Measurements from ENCODE around the gene LDLRAP1. TPM values are rescaled to one million over a fixed set of nuclear protein-coding genes. Genes with fewer than 3 reads are reported as not detected.

Gene LDLRAP1
- total and polyA plus RNA-seq, 9 of the 15 experiments (the other 6 are each of a cell fraction or from before 2014, with no cell fraction given) = 0.56 to 29.6 (median 16.2) TPM

DNA sequence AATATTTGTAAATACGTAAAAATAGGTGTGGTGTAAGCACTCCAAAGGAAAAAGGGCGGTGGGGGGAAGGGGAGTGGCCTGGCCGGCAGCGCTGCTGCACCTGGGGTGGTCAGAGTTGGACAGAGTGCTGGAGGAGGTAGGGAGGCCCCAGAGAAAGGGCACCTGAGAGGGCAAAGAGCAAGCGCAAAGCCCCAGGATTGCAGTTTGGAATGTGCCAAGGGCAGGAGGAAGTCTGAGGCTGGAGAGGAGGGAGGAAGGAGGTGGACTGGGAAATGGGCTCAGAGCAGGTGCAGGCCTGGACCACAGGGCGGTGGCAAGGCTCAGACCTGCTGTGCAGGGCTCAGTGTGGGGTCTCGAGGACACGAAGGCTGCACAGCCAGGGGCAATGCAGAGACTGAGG lies 30.6 kb downstream of the LDLRAP1 start:
- no TSS peak for BruUV-seq (replicated peaks)
- H3K9ac ChIP-seq (ENCODE audit: insufficient read depth in 1 of 2, low read depth in 2 of 2, low read length in 2 of 2) = no peak overlapping the region; a peak in 1 of 4 replicates
- FAIRE-seq (no peak), DNase-seq (ENCODE audit: extremely low read depth in 1 of 4, low spot score in 3 of 4) (no peak), ATAC-seq (no peak)
- H4K20me1 ChIP-seq (replicated peaks; ENCODE audit: control insufficient read depth, insufficient read depth, low read length) = 0 out of 2 replicates have a peak, but pooled peaks cover under 1% of the 10 kb centered on the region
- peaks cover 16 to 51% of the 10 kb centered on the region in 2 experiments; a peak in 4 of 5 replicates for H3K27me3 ChIP-seq (ENCODE audit: control insufficient read depth in 2 of 2, insufficient read depth in 2 of 2, low read length in 2 of 2)
- intact Hi-C loops (cut with micrococcal nuclease) (no loop called here), in situ Hi-C loops (cut with MboI) (no loop called here)
- ChIA-PET POLR2A (interaction anchor here (0.5 to 0.6 kb wide), 3 partner anchors 20 to 767 kb away, joined by 3 read pairs; no protein-coding TSS in a partner anchor), CTCF (ENCODE audit: low intra/inter-chr PET ratio) (no interaction called here)
- 14% methylated on average over 6 of the region's 8 CpGs for WGBS (ENCODE audit: insufficient coverage, low coverage, missing lambda C conversion rate)
- no peak overlapping the region for H3K4me2 ChIP-seq (ENCODE audit: insufficient read depth, low read length)
- no peaks in the 10 kb centered on the region for H3K9me3 ChIP-seq (replicated peaks; ENCODE audit: control insufficient read depth, insufficient read depth, low read depth, low read length)
- H3K9me1 ChIP-seq (ENCODE audit: control insufficient read depth, insufficient read depth, low read length) = peaks cover 10% of the 10 kb centered on the region
- peaks cover 13 to 35% of the 10 kb centered on the region in 2 experiments for H3K4me1 ChIP-seq (replicated peaks in 1 of 2; ENCODE audit: control insufficient read depth in 2 of 2, insufficient read depth in 2 of 2, low read length in 2 of 2)
- H3K79me2 ChIP-seq (ENCODE audit: control insufficient read depth, insufficient read depth, low read length) = no peaks in the 10 kb centered on the region
- H3K4me3 ChIP-seq = no peak overlapping the region
- H2AFZ ChIP-seq (ENCODE audit: low read depth, low read length) = no peak overlapping the region
- H3K36me3 ChIP-seq (ENCODE audit: control insufficient read depth, insufficient read depth, low read length) = no peaks in the 10 kb centered on the region
- H3K27ac ChIP-seq (ENCODE audit: extremely low read depth, low read depth, low read length) = no peak overlapping the region
- TF ChIP-seq POU5F1 (IDR thresholded peaks at IDR 0.05; ENCODE audit: borderline replicate concordance, low read depth, low read length, partially characterized antibody) (no peak), HMGN3 (IDR thresholded peaks at IDR 0.05; ENCODE audit: borderline replicate concordance, extremely low read depth, insufficient read length, low read depth, low read length) (no peak), ZNF354B (CRISPR knock-in tag; IDR thresholded peaks at IDR 0.05) (no peak), ATF7 (IDR thresholded peaks at IDR 0.05) (no peak), PHF20 (IDR thresholded peaks at IDR 0.05; ENCODE audit: partially characterized antibody) (no peak), PTRF (tag; IDR thresholded peaks at IDR 0.05) (no peak), FOXA3 (CRISPR knock-in tag; conservative IDR thresholded peaks at IDR 0.05 in 1 of 2, IDR thresholded peaks at IDR 0.05 in 1 of 2) (no peak), ZBED1 (IDR thresholded peaks at IDR 0.05) (no peak), KDM2B (CRISPR knock-in tag; IDR thresholded peaks at IDR 0.05) (no peak), PHTF2 (CRISPR knock-in tag; IDR thresholded peaks at IDR 0.05) (no peak), NFE2 (IDR thresholded peaks at IDR 0.05; ENCODE audit: low read depth) (no peak), TCFL5 (CRISPR knock-in tag; conservative IDR thresholded peaks at IDR 0.05) (no peak), TAL1 (IDR thresholded peaks at IDR 0.05) (no peak), ZFP30 (CRISPR knock-in tag; IDR thresholded peaks at IDR 0.05; ENCODE audit: borderline replicate concordance) (no peak)
- TF ChIP-seq, protein P1, sequence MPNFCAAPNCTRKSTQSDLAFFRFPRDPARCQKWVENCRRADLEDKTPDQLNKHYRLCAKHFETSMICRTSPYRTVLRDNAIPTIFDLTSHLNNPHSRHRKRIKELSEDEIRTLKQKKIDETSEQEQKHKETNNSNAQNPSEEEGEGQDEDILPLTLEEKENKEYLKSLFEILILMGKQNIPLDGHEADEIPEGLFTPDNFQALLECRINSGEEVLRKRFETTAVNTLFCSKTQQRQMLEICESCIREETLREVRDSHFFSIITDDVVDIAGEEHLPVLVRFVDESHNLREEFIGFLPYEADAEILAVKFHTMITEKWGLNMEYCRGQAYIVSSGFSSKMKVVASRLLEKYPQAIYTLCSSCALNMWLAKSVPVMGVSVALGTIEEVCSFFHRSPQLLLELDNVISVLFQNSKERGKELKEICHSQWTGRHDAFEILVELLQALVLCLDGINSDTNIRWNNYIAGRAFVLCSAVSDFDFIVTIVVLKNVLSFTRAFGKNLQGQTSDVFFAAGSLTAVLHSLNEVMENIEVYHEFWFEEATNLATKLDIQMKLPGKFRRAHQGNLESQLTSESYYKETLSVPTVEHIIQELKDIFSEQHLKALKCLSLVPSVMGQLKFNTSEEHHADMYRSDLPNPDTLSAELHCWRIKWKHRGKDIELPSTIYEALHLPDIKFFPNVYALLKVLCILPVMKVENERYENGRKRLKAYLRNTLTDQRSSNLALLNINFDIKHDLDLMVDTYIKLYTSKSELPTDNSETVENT (CRISPR knock-in tag; IDR thresholded peaks at IDR 0.05) = no peak
- TF ChIP-seq, protein P2, sequence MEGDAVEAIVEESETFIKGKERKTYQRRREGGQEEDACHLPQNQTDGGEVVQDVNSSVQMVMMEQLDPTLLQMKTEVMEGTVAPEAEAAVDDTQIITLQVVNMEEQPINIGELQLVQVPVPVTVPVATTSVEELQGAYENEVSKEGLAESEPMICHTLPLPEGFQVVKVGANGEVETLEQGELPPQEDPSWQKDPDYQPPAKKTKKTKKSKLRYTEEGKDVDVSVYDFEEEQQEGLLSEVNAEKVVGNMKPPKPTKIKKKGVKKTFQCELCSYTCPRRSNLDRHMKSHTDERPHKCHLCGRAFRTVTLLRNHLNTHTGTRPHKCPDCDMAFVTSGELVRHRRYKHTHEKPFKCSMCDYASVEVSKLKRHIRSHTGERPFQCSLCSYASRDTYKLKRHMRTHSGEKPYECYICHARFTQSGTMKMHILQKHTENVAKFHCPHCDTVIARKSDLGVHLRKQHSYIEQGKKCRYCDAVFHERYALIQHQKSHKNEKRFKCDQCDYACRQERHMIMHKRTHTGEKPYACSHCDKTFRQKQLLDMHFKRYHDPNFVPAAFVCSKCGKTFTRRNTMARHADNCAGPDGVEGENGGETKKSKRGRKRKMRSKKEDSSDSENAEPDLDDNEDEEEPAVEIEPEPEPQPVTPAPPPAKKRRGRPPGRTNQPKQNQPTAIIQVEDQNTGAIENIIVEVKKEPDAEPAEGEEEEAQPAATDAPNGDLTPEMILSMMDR (IDR thresholded peaks at IDR 0.05 in 2 of 3, conservative IDR thresholded peaks at IDR 0.05 in 1 of 3; ENCODE audit: insufficient read depth in 2 of 3, low read depth in 1 of 3, low read length in 3 of 3) = no peak
- TF ChIP-seq, protein P3, sequence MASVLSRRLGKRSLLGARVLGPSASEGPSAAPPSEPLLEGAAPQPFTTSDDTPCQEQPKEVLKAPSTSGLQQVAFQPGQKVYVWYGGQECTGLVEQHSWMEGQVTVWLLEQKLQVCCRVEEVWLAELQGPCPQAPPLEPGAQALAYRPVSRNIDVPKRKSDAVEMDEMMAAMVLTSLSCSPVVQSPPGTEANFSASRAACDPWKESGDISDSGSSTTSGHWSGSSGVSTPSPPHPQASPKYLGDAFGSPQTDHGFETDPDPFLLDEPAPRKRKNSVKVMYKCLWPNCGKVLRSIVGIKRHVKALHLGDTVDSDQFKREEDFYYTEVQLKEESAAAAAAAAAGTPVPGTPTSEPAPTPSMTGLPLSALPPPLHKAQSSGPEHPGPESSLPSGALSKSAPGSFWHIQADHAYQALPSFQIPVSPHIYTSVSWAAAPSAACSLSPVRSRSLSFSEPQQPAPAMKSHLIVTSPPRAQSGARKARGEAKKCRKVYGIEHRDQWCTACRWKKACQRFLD (CRISPR knock-in tag; IDR thresholded peaks at IDR 0.05) = no peak

All from K562 (cell line).